ENCODE measurements around the gene ADGRG4.

ADGRG4 gene

GRCh38 chrX:136464589-136464988, 163.8 kb downstream of the ADGRG4 start:
- DNase-seq (ENCODE audit: low read depth) = no peak
